SIG-M5 treated with dmso at 0.1 percent for 504 hours (cell line): ENCODE results near the gene SLC35F1.

Experiments used
- DNase-seq: peaks from one replicate; lab custom pipeline; 2025; ENCODE audit not compliant: unreplicated experiment; lab: John Stamatoyannopoulos, UW

The SLC35F1 gene

DNA sequence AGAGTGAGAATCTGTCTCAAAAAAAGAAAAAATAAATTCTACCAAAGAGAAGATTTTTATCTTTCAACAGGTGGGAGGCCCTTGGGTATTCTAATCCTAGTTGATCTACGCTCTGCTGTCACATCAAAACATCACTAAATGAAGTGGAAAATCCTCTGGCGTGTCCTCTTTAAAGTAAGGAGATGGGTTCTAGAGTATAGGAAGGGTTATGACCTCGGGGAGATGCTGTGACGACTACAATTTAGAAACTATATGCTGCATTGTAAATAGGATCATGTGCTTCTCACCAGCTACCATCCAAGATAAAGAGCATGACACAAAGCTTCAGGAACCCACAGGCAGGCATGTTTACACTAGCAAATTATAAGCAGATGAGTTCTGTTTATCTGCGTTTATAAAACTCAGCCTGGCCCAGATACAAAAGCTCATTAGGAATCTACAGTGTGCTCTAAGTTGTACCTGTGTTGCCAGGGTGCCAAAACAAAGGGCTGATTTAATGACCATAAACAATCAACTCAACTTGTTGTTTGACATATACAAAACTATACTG, 443.9 kb downstream of the SLC35F1 start:
- DNase-seq = no peak

- DNase-seq = no peak
These were observed 446.5 kb downstream of the SLC35F1 start for GRCh38 chr6:118353564-118353963.

DNA sequence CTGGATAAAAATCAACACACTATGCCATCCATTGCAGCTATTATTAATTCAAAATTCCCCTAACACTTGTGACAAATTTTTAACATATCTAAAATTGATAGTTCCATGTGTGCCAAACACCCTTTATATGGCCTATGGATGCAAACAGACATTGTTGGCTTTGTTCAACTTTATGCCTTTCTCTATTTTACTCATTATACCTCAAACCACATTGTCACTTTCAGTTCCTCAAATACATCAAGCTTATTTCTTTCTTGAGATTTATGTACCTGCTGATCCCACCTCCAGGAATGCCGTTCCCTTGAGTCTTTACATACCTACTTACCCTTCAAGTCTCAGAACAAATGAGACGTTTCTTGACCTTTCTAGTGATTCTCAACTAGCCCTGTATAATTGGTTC, 447.6 kb downstream of the SLC35F1 start:
- DNase-seq = no peak

- no peak for DNase-seq
These were observed 449.0 kb downstream of the SLC35F1 start for GRCh38 chr6:118356054-118356453.

DNA sequence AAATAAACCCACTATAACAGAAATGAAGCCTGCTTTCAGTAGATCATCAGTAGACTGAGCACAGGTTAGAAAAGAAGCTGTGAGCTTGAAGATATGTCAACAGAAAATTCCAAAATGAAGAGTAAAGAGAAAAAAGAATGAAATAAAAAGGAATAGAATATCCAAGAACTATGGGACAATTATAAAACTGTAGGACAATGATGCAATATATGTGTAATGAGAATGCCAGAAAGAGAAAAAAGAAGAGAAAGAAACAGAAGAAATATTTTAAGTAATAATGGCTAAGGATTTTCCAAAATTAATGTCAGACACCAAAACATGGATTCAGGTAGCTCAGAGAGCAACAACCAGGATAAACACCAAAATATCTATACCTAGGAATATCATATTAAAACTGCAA, 449.6 kb downstream of the SLC35F1 start:
- DNase-seq = no peak
